Bronchial epithelial cell (primary cell): ENCODE data around the gene SLIRP. TPM values are rescaled to one million over a fixed set of nuclear protein-coding genes. Genes with fewer than 3 reads are reported as not detected.

Source experiments
- DNase-seq: peaks from one replicate; pipeline ENCODE4 v3.0.0-alpha.2; 2010; ENCODE audit warnings: low read depth
- FAIRE-seq: peaks from 2 replicates; lab custom pipeline; 2011; peaks lifted over from hg19 to GRCh38; lab: Jason Lieb, UNC
- H3K27me3 ChIP-seq: 2 replicates; pipeline ENCODE4 v1.5.1; 2011; ENCODE audit warnings: low read length; ENCODE audit not compliant: control insufficient read depth, insufficient read depth
- H3K36me3 ChIP-seq: 2 replicates; pipeline ENCODE4 v1.5.1; 2011; ENCODE audit warnings: low read length; ENCODE audit not compliant: control insufficient read depth, insufficient read depth
- H3K4me3 ChIP-seq: 2 replicates; pipeline ENCODE4 v1.5.1; 2011; ENCODE audit warnings: mild to moderate bottlenecking, low read depth, low read length, control low read depth
- total RNA-seq: library from RNA; depleted of rRNA; stranded (reverse); fragments of >200 nt; gene quantifications from 2 replicates; pipeline ENCODE4 v1.2.1, GENCODE V29; 2014
- TF ChIP-seq, protein P1 (sequence below): IDR thresholded peaks from 2 replicates; pipeline ENCODE4 v1.5.1; 2011; ENCODE audit warnings: mild to moderate bottlenecking, moderate library complexity, low read length, control low read depth, inconsistent platforms; ENCODE audit not compliant: insufficient read depth, severe bottlenecking

Gene SLIRP
- total RNA-seq, 1 donor from 2014 or later, result 118 TPM

- DNase-seq (no peak), FAIRE-seq (no peak)
- Histone ChIP-seq H3K4me3 (no peak overlapping the region), H3K27me3 (no peaks in the 10 kb centered on the region), H3K36me3 (peaks cover 5% of the 10 kb centered on the region)
- TF ChIP-seq, protein P1, sequence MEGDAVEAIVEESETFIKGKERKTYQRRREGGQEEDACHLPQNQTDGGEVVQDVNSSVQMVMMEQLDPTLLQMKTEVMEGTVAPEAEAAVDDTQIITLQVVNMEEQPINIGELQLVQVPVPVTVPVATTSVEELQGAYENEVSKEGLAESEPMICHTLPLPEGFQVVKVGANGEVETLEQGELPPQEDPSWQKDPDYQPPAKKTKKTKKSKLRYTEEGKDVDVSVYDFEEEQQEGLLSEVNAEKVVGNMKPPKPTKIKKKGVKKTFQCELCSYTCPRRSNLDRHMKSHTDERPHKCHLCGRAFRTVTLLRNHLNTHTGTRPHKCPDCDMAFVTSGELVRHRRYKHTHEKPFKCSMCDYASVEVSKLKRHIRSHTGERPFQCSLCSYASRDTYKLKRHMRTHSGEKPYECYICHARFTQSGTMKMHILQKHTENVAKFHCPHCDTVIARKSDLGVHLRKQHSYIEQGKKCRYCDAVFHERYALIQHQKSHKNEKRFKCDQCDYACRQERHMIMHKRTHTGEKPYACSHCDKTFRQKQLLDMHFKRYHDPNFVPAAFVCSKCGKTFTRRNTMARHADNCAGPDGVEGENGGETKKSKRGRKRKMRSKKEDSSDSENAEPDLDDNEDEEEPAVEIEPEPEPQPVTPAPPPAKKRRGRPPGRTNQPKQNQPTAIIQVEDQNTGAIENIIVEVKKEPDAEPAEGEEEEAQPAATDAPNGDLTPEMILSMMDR, result no peak
Measured at GRCh38 chr14:77721437-77721836, 13.5 kb downstream of the SLIRP start.

- TF ChIP-seq, protein P1, result no peak
- Histone ChIP-seq H3K27me3 (no peaks in the 10 kb centered on the region), H3K36me3 (peaks cover 4% of the 10 kb centered on the region), H3K4me3 (no peak overlapping the region)
- no peak for FAIRE-seq
- DNase-seq, result no peak
Measured at GRCh38 chr14:77722301-77722700, 14.4 kb downstream of the SLIRP start.

DNA sequence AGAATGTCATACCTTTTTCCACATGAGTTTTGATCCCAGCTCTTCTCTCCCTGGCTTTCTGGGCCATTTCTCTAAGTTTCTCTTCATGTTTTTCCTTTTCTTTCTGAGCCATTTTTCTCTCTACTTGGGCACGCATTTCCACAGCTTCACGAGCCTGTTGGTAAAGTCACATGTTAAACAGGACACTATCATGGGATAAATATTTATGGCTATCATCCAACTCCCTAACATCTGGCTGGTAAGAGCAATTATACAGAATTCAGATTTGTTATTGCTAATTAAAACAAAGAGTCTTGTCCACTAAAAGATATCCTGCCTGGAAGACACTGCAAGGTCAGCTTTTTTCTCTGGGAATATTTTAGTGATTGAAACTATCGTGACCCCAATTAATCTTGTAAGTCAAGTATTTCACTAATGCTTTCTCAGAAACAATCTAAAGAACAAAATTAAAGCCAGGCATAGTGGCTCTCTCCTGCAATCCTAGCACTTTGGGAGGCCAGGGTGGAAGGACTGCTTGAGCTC lies 23.1 kb downstream of the SLIRP start:
- no peak for DNase-seq
- TF ChIP-seq, protein P1, result no peak
- Histone ChIP-seq H3K4me3 (no peak overlapping the region), H3K27me3 (no peaks in the 10 kb centered on the region), H3K36me3 (peaks cover 10% of the 10 kb centered on the region)
- FAIRE-seq, result no peak

DNA sequence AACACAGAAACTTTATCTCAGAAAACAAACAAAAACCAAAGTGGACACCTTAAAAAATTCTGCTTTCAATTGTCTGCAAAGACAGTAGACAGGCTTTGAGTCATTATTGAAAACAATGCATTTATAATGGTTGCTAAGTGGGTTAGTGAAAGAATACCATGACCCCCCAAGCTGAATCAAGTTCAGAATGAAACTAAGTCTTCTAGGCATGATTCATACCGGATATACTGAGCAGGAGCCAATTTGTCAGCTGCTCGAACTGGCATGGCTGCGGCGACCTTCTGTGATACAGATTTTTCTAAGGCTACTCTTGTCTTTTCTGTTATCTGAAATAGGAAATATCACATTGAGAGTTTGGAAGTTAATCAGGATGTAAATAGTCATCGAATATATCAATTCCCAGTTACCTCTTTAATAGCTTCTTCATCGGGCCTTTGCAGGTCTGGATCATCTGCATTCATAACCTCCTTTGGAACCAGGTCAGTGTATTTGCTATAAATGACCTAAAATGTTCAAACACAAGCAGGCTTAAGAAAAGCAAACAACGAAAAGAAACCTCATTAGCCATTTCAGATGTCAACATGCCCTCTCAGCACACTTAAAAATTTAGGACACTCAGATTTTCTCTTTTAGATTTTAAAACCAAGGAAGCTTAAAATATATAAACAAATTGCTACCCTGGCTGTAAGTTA lies 30.8 kb downstream of the SLIRP start:
- TF ChIP-seq, protein P1, result no peak
- peaks cover 15% of the 10 kb centered on the region for H3K36me3 ChIP-seq
- DNase-seq (peak; percentile 7), FAIRE-seq (no peak)
- no peaks in the 10 kb centered on the region for H3K27me3 ChIP-seq
- H3K4me3 ChIP-seq, result no peak overlapping the region

DNA sequence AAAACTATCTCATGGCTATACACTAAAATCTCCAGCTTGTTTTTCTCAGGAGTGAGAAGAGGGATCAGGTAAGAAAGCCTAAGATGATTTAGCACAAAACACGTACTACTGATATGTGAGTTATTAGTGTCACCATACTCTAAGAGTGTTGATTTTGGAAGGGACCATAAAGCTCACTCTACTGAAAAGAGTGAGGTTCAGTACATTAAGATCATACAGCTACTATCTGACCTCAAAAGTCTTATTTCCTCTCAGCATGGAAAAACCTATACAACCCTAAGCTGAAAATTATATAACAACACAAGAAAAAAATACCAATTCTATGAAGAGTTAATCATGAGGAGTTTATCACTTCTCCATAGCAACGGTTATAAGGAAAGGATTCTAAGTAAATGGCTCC lies 33.5 kb downstream of the SLIRP start:
- Histone ChIP-seq H3K4me3 (no peak overlapping the region), H3K36me3 (peaks cover 14% of the 10 kb centered on the region), H3K27me3 (no peaks in the 10 kb centered on the region)
- FAIRE-seq, result no peak
- TF ChIP-seq, protein P1, result no peak
- no peak for DNase-seq
